H1 (cell line): Measurements from ENCODE around the gene AK6. TPM values are rescaled to one million over a fixed set of nuclear protein-coding genes. Genes with fewer than 3 reads are reported as not detected.

ENCODE experiments used
- BACH1 ChIP-seq: IDR thresholded peaks from 2 replicates; pipeline ENCODE4 v1.6.1; 2012; ENCODE audit warnings: low read length, improper control_type of control experiment
- CBX8 ChIP-seq: fragments of 300-800, 300-1000 bp; sonication (generic); IDR thresholded peaks from 2 replicates; pipeline ENCODE4 v1.7.1; 2016; ENCODE audit warnings: low read depth, low read length, borderline replicate concordance
- EP300 ChIP-seq, 2 experiments: IDR thresholded peaks; 1 replicate in 1 of 2; 2 replicates in 1 of 2; pipeline ENCODE4 v1.6.1; 2011 to 2012; ENCODE audit warnings: low read depth in 2 of 2, low read length in 2 of 2, mild to moderate bottlenecking in 2 of 2, borderline replicate concordance in 1 of 2, inconsistent platforms in 1 of 2, moderate library complexity in 1 of 2
- KDM4A ChIP-seq: IDR thresholded peaks from one replicate; pipeline ENCODE4 v1.7.1; 2012; ENCODE audit warnings: low read depth, mild to moderate bottlenecking, moderate library complexity, low read length, inconsistent platforms; ENCODE audit not compliant: severe bottlenecking
- MAFK ChIP-seq: IDR thresholded peaks from 2 replicates; pipeline ENCODE4 v1.6.1; 2012; ENCODE audit warnings: low read depth, mild to moderate bottlenecking, improper control_type of control experiment, low read length
- POU5F1 ChIP-seq: IDR thresholded peaks from 2 replicates; pipeline ENCODE4 v1.6.1; 2011; ENCODE audit warnings: low read depth, mild to moderate bottlenecking, low read length, moderate library complexity
- RAD21 ChIP-seq, 2 experiments: IDR thresholded peaks in 1 of 2; conservative IDR thresholded peaks in 1 of 2; 2 replicates each; pipeline ENCODE4 v1.6.1; 2011; ENCODE audit warnings: low read depth in 2 of 2, low read length in 2 of 2, improper control_type of control experiment in 1 of 2, inconsistent platforms in 1 of 2, mild to moderate bottlenecking in 1 of 2, moderate library complexity in 1 of 2
- SP2 ChIP-seq: IDR thresholded peaks from 2 replicates; pipeline ENCODE4 v1.6.1; 2012; ENCODE audit warnings: mild to moderate bottlenecking, low read length, inconsistent platforms
- TCF12 ChIP-seq: IDR thresholded peaks from 2 replicates; pipeline ENCODE4 v1.6.1; 2011; ENCODE audit warnings: low read depth, mild to moderate bottlenecking, low read length
- polyA plus RNA-seq, 7 experiments: library from polyadenylated mRNA; depleted of rRNA in 3 of 7; stranded (reverse) in 5 of 7; unstranded in 2 of 7; fragments of >200 nt in 5 of 7; fragments of 200-250 nt in 2 of 7; gene quantifications; 1 replicate in 5 of 7; 2 replicates in 1 of 7; 4 replicates in 1 of 7; pipeline versions ENCODE4 v1.2.1 to v1.2.3, GENCODE V29; 2011 to 2013; ENCODE audit warnings: missing spikeins in 2 of 7, mixed read lengths in 2 of 7
- total RNA-seq: library from RNA; stranded (reverse); fragmentation: NEBNext Ultra II Directional; extraction: Animal tissue kit (Norgen Biotek cat#: 25700); gene quantifications from 2 replicates; pipeline ENCODE4 v1.2.1, GENCODE V29; 2021
- TF ChIP-seq, protein P1 (sequence below): fragments of 300-600 bp; sonication (generic); IDR thresholded peaks from 2 replicates; pipeline ENCODE4 v1.7.1; 2012; ENCODE audit warnings: low read length, moderate library complexity, mild to moderate bottlenecking, inconsistent platforms; ENCODE audit not compliant: insufficient replicate concordance
- TF ChIP-seq, protein P2 (sequence below): IDR thresholded peaks from 2 replicates; pipeline ENCODE4 v1.6.1; 2012; ENCODE audit warnings: inconsistent platforms

The AK6 gene
- total and polyA plus RNA-seq, 2 of the 8 experiments (the other 6 are each of a cell fraction or from before 2014, with no cell fraction given), result 22.5 to 51.2 TPM

DNA sequence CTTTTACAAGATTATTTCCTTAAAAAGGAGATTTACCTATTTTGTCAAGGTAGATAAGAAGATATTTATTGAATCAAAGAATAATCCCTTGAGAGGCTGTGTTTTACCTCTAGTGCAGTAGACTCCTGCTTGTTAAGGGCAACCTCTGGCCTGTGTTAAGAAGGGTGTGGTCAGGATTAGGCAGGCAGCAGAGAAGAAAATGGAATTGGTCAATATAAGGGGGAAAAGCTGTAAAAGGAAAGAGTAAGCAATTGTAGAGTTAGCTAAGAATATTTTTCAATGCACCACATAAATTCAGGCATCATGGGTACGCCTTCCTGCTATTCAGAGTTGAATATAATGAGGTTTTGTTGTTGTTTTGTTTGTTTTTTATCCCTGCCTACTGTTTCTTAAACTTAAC is 43.0 kb downstream of the AK6 start (continued):
- TF ChIP-seq, protein P1, sequence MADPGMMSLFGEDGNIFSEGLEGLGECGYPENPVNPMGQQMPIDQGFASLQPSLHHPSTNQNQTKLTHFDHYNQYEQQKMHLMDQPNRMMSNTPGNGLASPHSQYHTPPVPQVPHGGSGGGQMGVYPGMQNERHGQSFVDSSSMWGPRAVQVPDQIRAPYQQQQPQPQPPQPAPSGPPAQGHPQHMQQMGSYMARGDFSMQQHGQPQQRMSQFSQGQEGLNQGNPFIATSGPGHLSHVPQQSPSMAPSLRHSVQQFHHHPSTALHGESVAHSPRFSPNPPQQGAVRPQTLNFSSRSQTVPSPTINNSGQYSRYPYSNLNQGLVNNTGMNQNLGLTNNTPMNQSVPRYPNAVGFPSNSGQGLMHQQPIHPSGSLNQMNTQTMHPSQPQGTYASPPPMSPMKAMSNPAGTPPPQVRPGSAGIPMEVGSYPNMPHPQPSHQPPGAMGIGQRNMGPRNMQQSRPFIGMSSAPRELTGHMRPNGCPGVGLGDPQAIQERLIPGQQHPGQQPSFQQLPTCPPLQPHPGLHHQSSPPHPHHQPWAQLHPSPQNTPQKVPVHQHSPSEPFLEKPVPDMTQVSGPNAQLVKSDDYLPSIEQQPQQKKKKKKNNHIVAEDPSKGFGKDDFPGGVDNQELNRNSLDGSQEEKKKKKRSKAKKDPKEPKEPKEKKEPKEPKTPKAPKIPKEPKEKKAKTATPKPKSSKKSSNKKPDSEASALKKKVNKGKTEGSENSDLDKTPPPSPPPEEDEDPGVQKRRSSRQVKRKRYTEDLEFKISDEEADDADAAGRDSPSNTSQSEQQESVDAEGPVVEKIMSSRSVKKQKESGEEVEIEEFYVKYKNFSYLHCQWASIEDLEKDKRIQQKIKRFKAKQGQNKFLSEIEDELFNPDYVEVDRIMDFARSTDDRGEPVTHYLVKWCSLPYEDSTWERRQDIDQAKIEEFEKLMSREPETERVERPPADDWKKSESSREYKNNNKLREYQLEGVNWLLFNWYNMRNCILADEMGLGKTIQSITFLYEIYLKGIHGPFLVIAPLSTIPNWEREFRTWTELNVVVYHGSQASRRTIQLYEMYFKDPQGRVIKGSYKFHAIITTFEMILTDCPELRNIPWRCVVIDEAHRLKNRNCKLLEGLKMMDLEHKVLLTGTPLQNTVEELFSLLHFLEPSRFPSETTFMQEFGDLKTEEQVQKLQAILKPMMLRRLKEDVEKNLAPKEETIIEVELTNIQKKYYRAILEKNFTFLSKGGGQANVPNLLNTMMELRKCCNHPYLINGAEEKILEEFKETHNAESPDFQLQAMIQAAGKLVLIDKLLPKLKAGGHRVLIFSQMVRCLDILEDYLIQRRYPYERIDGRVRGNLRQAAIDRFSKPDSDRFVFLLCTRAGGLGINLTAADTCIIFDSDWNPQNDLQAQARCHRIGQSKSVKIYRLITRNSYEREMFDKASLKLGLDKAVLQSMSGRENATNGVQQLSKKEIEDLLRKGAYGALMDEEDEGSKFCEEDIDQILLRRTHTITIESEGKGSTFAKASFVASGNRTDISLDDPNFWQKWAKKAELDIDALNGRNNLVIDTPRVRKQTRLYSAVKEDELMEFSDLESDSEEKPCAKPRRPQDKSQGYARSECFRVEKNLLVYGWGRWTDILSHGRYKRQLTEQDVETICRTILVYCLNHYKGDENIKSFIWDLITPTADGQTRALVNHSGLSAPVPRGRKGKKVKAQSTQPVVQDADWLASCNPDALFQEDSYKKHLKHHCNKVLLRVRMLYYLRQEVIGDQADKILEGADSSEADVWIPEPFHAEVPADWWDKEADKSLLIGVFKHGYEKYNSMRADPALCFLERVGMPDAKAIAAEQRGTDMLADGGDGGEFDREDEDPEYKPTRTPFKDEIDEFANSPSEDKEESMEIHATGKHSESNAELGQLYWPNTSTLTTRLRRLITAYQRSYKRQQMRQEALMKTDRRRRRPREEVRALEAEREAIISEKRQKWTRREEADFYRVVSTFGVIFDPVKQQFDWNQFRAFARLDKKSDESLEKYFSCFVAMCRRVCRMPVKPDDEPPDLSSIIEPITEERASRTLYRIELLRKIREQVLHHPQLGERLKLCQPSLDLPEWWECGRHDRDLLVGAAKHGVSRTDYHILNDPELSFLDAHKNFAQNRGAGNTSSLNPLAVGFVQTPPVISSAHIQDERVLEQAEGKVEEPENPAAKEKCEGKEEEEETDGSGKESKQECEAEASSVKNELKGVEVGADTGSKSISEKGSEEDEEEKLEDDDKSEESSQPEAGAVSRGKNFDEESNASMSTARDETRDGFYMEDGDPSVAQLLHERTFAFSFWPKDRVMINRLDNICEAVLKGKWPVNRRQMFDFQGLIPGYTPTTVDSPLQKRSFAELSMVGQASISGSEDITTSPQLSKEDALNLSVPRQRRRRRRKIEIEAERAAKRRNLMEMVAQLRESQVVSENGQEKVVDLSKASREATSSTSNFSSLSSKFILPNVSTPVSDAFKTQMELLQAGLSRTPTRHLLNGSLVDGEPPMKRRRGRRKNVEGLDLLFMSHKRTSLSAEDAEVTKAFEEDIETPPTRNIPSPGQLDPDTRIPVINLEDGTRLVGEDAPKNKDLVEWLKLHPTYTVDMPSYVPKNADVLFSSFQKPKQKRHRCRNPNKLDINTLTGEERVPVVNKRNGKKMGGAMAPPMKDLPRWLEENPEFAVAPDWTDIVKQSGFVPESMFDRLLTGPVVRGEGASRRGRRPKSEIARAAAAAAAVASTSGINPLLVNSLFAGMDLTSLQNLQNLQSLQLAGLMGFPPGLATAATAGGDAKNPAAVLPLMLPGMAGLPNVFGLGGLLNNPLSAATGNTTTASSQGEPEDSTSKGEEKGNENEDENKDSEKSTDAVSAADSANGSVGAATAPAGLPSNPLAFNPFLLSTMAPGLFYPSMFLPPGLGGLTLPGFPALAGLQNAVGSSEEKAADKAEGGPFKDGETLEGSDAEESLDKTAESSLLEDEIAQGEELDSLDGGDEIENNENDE, result no peak
- TF ChIP-seq, protein P2, sequence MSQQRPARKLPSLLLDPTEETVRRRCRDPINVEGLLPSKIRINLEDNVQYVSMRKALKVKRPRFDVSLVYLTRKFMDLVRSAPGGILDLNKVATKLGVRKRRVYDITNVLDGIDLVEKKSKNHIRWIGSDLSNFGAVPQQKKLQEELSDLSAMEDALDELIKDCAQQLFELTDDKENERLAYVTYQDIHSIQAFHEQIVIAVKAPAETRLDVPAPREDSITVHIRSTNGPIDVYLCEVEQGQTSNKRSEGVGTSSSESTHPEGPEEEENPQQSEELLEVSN, result no peak
- no peak for TF ChIP-seq MAFK
- no peak for TF ChIP-seq POU5F1
- TF ChIP-seq SP2, result no peak
- TF ChIP-seq CBX8, result no peak
- no peak for TF ChIP-seq KDM4A
- TF ChIP-seq EP300 (IDR thresholded peaks at IDR 0.05; ENCODE audit: borderline replicate concordance in 1 of 2, low read depth in 2 of 2, low read length in 2 of 2), result no peak
- TF ChIP-seq TCF12, result no peak
- no peak for TF ChIP-seq RAD21 (IDR thresholded peaks at IDR 0.05 in 1 of 2, conservative IDR thresholded peaks at IDR 0.05 in 1 of 2; ENCODE audit: low read depth in 2 of 2, low read length in 2 of 2)
- no peak for TF ChIP-seq BACH1
